ENCODE data around the gene C9orf78.

DNA sequence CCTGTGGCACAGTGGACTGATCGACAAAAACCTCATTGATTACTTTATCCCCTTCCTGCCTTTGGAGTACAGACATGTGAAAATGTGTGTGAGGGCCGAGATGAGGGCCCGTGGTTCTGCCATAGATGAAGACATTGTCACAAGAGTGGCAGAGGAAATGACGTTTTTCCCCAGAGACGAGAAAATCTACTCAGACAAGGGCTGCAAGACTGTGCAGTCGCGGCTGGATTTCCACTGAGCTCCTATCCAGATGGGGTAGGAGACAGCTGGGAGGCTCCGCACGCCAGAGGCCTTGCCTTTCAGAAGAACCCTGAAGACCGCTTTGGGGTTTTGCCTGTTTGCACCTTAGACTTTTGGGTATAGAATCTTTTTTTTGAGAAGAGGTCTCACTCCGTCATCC, 25.7 kb downstream of the C9orf78 start:
- TF ChIP-seq POLR2A (IDR thresholded peaks at IDR 0.05; ENCODE audit: control extremely low read depth in 1 of 2, low read depth in 2 of 2, low read length in 2 of 2) (no peak), CTCF (IDR thresholded peaks at IDR 0.05; ENCODE audit: control extremely low read depth in 1 of 3, insufficient read depth in 1 of 3, low read depth in 1 of 3, low read length in 3 of 3) (no peak), RAD21 (IDR thresholded peaks at IDR 0.05 in 1 of 2, conservative IDR thresholded peaks at IDR 0.05 in 1 of 2; ENCODE audit: low read depth in 2 of 2, low read length in 2 of 2) (no peak), TAF1 (IDR thresholded peaks at IDR 0.05; ENCODE audit: low read depth, low read length) (no peak), TBP (IDR thresholded peaks at IDR 0.05; ENCODE audit: low read depth, low read length) (no peak), SP2 (IDR thresholded peaks at IDR 0.05; ENCODE audit: low read length) (no peak), CBX8 (IDR thresholded peaks at IDR 0.05; ENCODE audit: borderline replicate concordance, low read depth, low read length) (no peak), FOSL1 (IDR thresholded peaks at IDR 0.05; ENCODE audit: insufficient read depth, low read depth, low read length) (no peak)
